PC-9 (cell line): ENCODE measurements around the gene CFAP70. TPM values are rescaled to one million over a fixed set of nuclear protein-coding genes. Genes with fewer than 3 reads are reported as not detected.

ENCODE experiments used
- BruUV-seq: library from RNA; stranded (reverse); fragments of 400-500 nt; replicated peaks from 2 replicates; lab custom pipeline; 2021; lab: Mats Ljungman, UMichigan
- CTCF ChIA-PET: fragments of 300-600 bp; sonication (Branson Sonifier 250); formaldehyde crosslinking; loops from one replicate; lab custom pipeline; 2022; ENCODE audit warnings: antibody characterized with exemption; lab: Charles Lee
- POLR2A ChIA-PET: fragments of 300-600 bp; sonication (Branson Sonifier 250); formaldehyde crosslinking; loops from one replicate; lab custom pipeline; 2022; ENCODE audit warnings: antibody characterized with exemption; ENCODE audit not compliant: unreplicated experiment; lab: Charles Lee
- DNase-seq, 2 experiments: peaks; one replicate each; pipeline versions ENCODE4 v3.0.0 to v3.0.0-alpha.2; 2015 to 2022; ENCODE audit warnings: mixed read lengths in 1 of 2
- H2AFZ ChIP-seq: fragments of 200-600 bp; sonication (generic); 2 replicates; pipeline ENCODE4 v1.8.1; 2017; ENCODE audit warnings: antibody characterized with exemption
- H3F3A ChIP-seq: fragments of 200-600 bp; sonication (generic); 2 replicates; pipeline ENCODE4 v1.8.1; 2017; ENCODE audit warnings: antibody characterized with exemption, mild to moderate bottlenecking, low read depth; ENCODE audit not compliant: insufficient read depth
- H3K27ac ChIP-seq: fragments of 200-600 bp; sonication (generic); 2 replicates; pipeline ENCODE4 v1.6.1; 2016; ENCODE audit warnings: mixed run types
- H3K27me3 ChIP-seq: fragments of 200-600 bp; sonication (generic); 2 replicates; pipeline ENCODE4 v1.6.1; 2016; ENCODE audit warnings: low read depth, mixed run types; ENCODE audit not compliant: insufficient read depth
- H3K36me3 ChIP-seq: fragments of 200-600 bp; sonication (generic); 2 replicates; pipeline ENCODE4 v1.6.1; 2016; ENCODE audit warnings: low read depth, mixed run types
- H3K4me1 ChIP-seq: fragments of 200-600 bp; sonication (generic); replicated peaks from 2 replicates; pipeline ENCODE4 v1.6.1; 2016; ENCODE audit warnings: mixed run types; ENCODE audit not compliant: insufficient read depth
- H3K4me2 ChIP-seq: fragments of 200-600 bp; sonication (generic); 2 replicates; pipeline ENCODE4 v1.6.1; 2017; ENCODE audit warnings: mixed run types
- H3K4me3 ChIP-seq: fragments of 200-600 bp; sonication (generic); 2 replicates; pipeline ENCODE4 v1.6.1; 2016; ENCODE audit warnings: mixed run types
- H3K79me2 ChIP-seq: fragments of 200-600 bp; sonication (generic); 2 replicates; pipeline ENCODE4 v1.6.1; 2017; ENCODE audit warnings: low read depth, mixed run types
- H3K9me2 ChIP-seq: fragments of 200-600 bp; sonication (generic); 2 replicates; pipeline ENCODE4 v1.8.1; 2017; ENCODE audit warnings: mild to moderate bottlenecking; ENCODE audit not compliant: insufficient read depth
- H3K9me3 ChIP-seq: fragments of 200-600 bp; sonication (generic); 2 replicates; pipeline ENCODE4 v1.8.1; 2016; ENCODE audit warnings: low read depth; ENCODE audit not compliant: insufficient read depth
- H4K20me1 ChIP-seq: fragments of 200-600 bp; sonication (generic); 2 replicates; pipeline ENCODE4 v1.8.1; 2017; ENCODE audit not compliant: insufficient read depth
- EZH2 ChIP-seq: fragments of 200-600 bp; sonication (generic); IDR thresholded peaks from 2 replicates; pipeline ENCODE4 v1.8.0; 2017; ENCODE audit warnings: antibody characterized with exemption, low read depth
- intact Hi-C: fragments of 100-400 bp; cut with micrococcal nuclease; formaldehyde crosslinking; loops from one replicate; pipeline ENCODE4 v1.10.0; 2022; ENCODE audit not compliant: unreplicated experiment
- total RNA-seq: library from RNA; stranded (reverse); gene quantifications from 2 replicates; pipeline ENCODE4 v1.2.3, GENCODE V29; 2021
- TF ChIP-seq, protein P1 (sequence below): fragments of 200-600 bp; sonication (generic); conservative IDR thresholded peaks from 2 replicates; pipeline ENCODE4 v1.6.1; 2017; ENCODE audit warnings: mixed run types, antibody characterized with exemption, mild to moderate bottlenecking, moderate library complexity

Gene CFAP70
- total RNA-seq, 1 experiment from 2014 or later = 4.1 TPM

- POLR2A ChIA-PET = interaction anchor here (0.6 kb wide), 1 partner anchor 475 kb away, joined by 6 read pairs; no protein-coding TSS in a partner anchor
Observed at GRCh38 chr10:73205081-73205480, 153.6 kb downstream of the CFAP70 start.

More at GRCh38 chr10:73205081-73205480, 153.6 kb downstream of the CFAP70 start:
- peaks cover 3% of the 10 kb centered on the region; the same call in 1 of the 2 replicates for H3F3A ChIP-seq
- no peaks in the 10 kb centered on the region for H4K20me1 ChIP-seq
- H3K4me3 ChIP-seq = no peak overlapping the region
- no peaks in the 10 kb centered on the region for H3K9me2 ChIP-seq
- H3K4me2 ChIP-seq = no peak overlapping the region
- H3K4me1 ChIP-seq = no peaks in the 10 kb centered on the region
- H3K27me3 ChIP-seq = no peaks in the 10 kb centered on the region
- no TSS peak for BruUV-seq
- H3K9me3 ChIP-seq = no peaks in the 10 kb centered on the region; the same call in 1 of the 2 replicates
- intact Hi-C loops = no loop called here
- no peak overlapping the region for H3K27ac ChIP-seq
- H3K79me2 ChIP-seq = no peaks in the 10 kb centered on the region
- CTCF ChIA-PET = no interaction called here
- no peak for DNase-seq
- H3K36me3 ChIP-seq = 0 out of 2 replicates have a peak, but pooled peaks cover 2% of the 10 kb centered on the region
- TF ChIP-seq, protein P1, sequence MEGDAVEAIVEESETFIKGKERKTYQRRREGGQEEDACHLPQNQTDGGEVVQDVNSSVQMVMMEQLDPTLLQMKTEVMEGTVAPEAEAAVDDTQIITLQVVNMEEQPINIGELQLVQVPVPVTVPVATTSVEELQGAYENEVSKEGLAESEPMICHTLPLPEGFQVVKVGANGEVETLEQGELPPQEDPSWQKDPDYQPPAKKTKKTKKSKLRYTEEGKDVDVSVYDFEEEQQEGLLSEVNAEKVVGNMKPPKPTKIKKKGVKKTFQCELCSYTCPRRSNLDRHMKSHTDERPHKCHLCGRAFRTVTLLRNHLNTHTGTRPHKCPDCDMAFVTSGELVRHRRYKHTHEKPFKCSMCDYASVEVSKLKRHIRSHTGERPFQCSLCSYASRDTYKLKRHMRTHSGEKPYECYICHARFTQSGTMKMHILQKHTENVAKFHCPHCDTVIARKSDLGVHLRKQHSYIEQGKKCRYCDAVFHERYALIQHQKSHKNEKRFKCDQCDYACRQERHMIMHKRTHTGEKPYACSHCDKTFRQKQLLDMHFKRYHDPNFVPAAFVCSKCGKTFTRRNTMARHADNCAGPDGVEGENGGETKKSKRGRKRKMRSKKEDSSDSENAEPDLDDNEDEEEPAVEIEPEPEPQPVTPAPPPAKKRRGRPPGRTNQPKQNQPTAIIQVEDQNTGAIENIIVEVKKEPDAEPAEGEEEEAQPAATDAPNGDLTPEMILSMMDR = no peak
- no peak for TF ChIP-seq EZH2
- no peak overlapping the region for H2AFZ ChIP-seq

Other genes starting within 250 kb of the CFAP70 start
- 5.2 TPM in 2 replicates for gene NUDT13, start 248.4 kb downstream of the CFAP70 start, total RNA-seq
- 29.3 and 33.2 TPM in 2 replicates for gene ECD, start 190.9 kb downstream of the CFAP70 start, total RNA-seq
- gene FAM149B1, start 190.7 kb downstream of the CFAP70 start, total RNA-seq = 22.9 and 24.4 TPM in 2 replicates
- 44.8 and 45.6 TPM in 2 replicates for gene DNAJC9, start 111.6 kb downstream of the CFAP70 start, total RNA-seq
- gene MRPS16, start 106.2 kb downstream of the CFAP70 start, total RNA-seq = 148 and 175 TPM in 2 replicates
- gene ANXA7, start 55.2 kb upstream of the CFAP70 start, total RNA-seq = 149 and 154 TPM in 2 replicates
- 2.4 and 3.3 TPM in 2 replicates for gene MSS51, start 74.7 kb upstream of the CFAP70 start, total RNA-seq
- gene PPP3CB, start 137.2 kb upstream of the CFAP70 start, total RNA-seq = 28.8 and 34.0 TPM in 2 replicates
- 38.3 and 52.4 TPM in 2 replicates for gene USP54, start 232.5 kb upstream of the CFAP70 start, total RNA-seq